ENCODE measurements around the gene FARP2. TPM values are rescaled to one million over a fixed set of nuclear protein-coding genes. Genes with fewer than 3 reads are reported as not detected.

Gene FARP2
- total RNA-seq, 2 donors from 2014 or later: 48.1 to 67.4 TPM

GRCh38 chr2:241538838-241539615, 182.9 kb downstream of the FARP2 start:
- H3K4me1 ChIP-seq (ENCODE audit: control insufficient read depth in 1 of 2, low read depth in 2 of 2): peaks cover 3 to 16% of the 10 kb centered on the region in 2 donors
- H3K27me3 ChIP-seq (replicated peaks; ENCODE audit: insufficient read depth): no peaks in the 10 kb centered on the region
- H3K9me3 ChIP-seq: no peaks in the 10 kb centered on the region
- TF ChIP-seq CTCF (IDR thresholded peaks at IDR 0.05): no peak
- DNase-seq (ENCODE audit: low spot score) (no peak), ATAC-seq (ENCODE audit: insufficient number of reproducible peaks, low FRiP score, low read depth) (no peak)
- no peak overlapping the region for H3K4me3 ChIP-seq
- no peaks in the 10 kb centered on the region for H3K36me3 ChIP-seq
- no peak overlapping the region for H3K27ac ChIP-seq

GRCh38 chr2:241539616-241540374, 183.7 kb downstream of the FARP2 start:
- H3K36me3 ChIP-seq: no peaks in the 10 kb centered on the region
- no peak for ATAC-seq (ENCODE audit: insufficient number of reproducible peaks, low FRiP score, low read depth)
- no peak for TF ChIP-seq CTCF (IDR thresholded peaks at IDR 0.05)
- no peak for DNase-seq (ENCODE audit: low spot score)
- H3K9me3 ChIP-seq: no peaks in the 10 kb centered on the region
- peaks cover 3 to 16% of the 10 kb centered on the region in 2 donors for H3K4me1 ChIP-seq (ENCODE audit: control insufficient read depth in 1 of 2, low read depth in 2 of 2)
- H3K4me3 ChIP-seq: no peak overlapping the region
- no peak overlapping the region for H3K27ac ChIP-seq
- no peaks in the 10 kb centered on the region for H3K27me3 ChIP-seq (replicated peaks; ENCODE audit: insufficient read depth)

- peaks cover 3 to 16% of the 10 kb centered on the region in 2 donors for H3K4me1 ChIP-seq (ENCODE audit: control insufficient read depth in 1 of 2, low read depth in 2 of 2)
- DNase-seq (ENCODE audit: low spot score) (no peak), ATAC-seq (ENCODE audit: insufficient number of reproducible peaks, low FRiP score, low read depth) (peak; percentile 29)
- no peaks in the 10 kb centered on the region for H3K9me3 ChIP-seq
- H3K27me3 ChIP-seq (replicated peaks; ENCODE audit: insufficient read depth): no peaks in the 10 kb centered on the region
- H3K4me3 ChIP-seq: peak overlapping the region; percentile 68
- H3K27ac ChIP-seq: no peak overlapping the region
- H3K36me3 ChIP-seq: no peaks in the 10 kb centered on the region
- TF ChIP-seq CTCF (IDR thresholded peaks at IDR 0.05): no peak
These were observed 184.3 kb downstream of the FARP2 start for GRCh38 chr2:241540401-241540770.

- DNase-seq (ENCODE audit: low spot score) (no peak), ATAC-seq (ENCODE audit: insufficient number of reproducible peaks, low FRiP score, low read depth) (no peak)
- H3K4me1 ChIP-seq (ENCODE audit: control insufficient read depth in 1 of 2, low read depth in 2 of 2): peaks cover 3 to 16% of the 10 kb centered on the region in 2 donors
- peak overlapping the region; percentile 68 for H3K4me3 ChIP-seq
- no peak for TF ChIP-seq CTCF (IDR thresholded peaks at IDR 0.05)
- H3K27me3 ChIP-seq (replicated peaks; ENCODE audit: insufficient read depth): no peaks in the 10 kb centered on the region
- H3K9me3 ChIP-seq: no peaks in the 10 kb centered on the region
- H3K27ac ChIP-seq: no peak overlapping the region
- no peaks in the 10 kb centered on the region for H3K36me3 ChIP-seq
These were observed 184.9 kb downstream of the FARP2 start for GRCh38 chr2:241540771-241541561.
